Testis (tissue), 2 donors: ENCODE results near the gene CACNA1D.

Experiments used
- POLR2A ChIP-seq: fragments of 450-650 bp; IDR thresholded peaks from one replicate; pipeline ENCODE4 v1.6.1; 2017; ENCODE audit warnings: antibody characterized with exemption, mild to moderate bottlenecking, moderate library complexity
- TF ChIP-seq, protein P1 (sequence below), 3 experiments: fragments of 450-650 bp in 2 of 3; fragments of 200-600 bp in 1 of 3; sonication (generic) in 1 of 3; IDR thresholded peaks; one replicate each; pipeline ENCODE4 v1.5.1; 2016 to 2019; ENCODE audit warnings: antibody characterized with exemption in 3 of 3, mild to moderate bottlenecking in 2 of 3, moderate library complexity in 1 of 3

DNA sequence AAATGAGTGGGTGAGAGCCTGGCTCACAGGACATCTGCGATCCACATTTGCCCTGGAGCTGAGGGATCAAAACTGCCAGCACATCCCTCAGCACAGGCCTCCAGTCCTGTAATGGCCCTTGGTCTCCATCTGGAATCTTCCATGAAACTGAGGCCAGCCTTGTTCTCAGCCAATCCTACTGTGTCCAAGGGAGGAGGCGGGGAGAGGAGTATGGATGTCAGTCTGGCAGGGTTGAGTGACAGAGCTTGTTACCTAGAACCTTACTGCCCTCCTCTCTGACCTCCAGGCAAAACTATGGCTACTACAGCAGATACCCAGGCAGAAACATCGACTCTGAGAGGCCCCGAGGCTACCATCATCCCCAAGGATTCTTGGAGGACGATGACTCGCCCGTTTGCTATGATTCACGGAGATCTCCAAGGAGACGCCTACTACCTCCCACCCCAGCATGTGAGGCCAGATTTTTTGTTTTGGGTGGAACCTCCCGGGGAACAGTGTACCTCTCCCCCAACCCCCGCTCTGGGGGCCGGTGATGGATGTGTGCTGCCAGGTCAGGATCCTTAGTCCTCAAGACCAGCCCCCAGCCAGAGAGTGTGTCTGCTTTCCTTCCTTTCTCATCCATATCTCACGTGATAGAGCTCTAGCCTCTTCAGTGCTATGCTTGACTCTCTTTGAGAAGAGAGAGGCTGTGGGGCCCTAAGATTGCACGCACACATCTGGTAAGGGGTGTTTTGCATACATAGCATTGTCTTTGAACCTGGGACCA is 310.5 kb downstream of the CACNA1D start:
- TF ChIP-seq, protein P1, sequence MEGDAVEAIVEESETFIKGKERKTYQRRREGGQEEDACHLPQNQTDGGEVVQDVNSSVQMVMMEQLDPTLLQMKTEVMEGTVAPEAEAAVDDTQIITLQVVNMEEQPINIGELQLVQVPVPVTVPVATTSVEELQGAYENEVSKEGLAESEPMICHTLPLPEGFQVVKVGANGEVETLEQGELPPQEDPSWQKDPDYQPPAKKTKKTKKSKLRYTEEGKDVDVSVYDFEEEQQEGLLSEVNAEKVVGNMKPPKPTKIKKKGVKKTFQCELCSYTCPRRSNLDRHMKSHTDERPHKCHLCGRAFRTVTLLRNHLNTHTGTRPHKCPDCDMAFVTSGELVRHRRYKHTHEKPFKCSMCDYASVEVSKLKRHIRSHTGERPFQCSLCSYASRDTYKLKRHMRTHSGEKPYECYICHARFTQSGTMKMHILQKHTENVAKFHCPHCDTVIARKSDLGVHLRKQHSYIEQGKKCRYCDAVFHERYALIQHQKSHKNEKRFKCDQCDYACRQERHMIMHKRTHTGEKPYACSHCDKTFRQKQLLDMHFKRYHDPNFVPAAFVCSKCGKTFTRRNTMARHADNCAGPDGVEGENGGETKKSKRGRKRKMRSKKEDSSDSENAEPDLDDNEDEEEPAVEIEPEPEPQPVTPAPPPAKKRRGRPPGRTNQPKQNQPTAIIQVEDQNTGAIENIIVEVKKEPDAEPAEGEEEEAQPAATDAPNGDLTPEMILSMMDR (IDR thresholded peaks at IDR 0.05): no peak
- no peak for TF ChIP-seq POLR2A
